Smooth muscle cell (in vitro differentiated cells): ENCODE data around the gene ATP11B. TPM values are rescaled to one million over a fixed set of nuclear protein-coding genes. Genes with fewer than 3 reads are reported as not detected.

Experiments used
- DNase-seq: peaks from one replicate; lab custom pipeline; 2025; ENCODE audit not compliant: unreplicated experiment; lab: John Stamatoyannopoulos, UW
- H2AFZ ChIP-seq: fragments of 200-600 bp; sonication (generic); 2 replicates; pipeline ENCODE4 v1.6.0; 2016; ENCODE audit warnings: antibody characterized with exemption, low read depth, mild to moderate bottlenecking
- H3F3A ChIP-seq: fragments of 200-600 bp; sonication (generic); 2 replicates; pipeline ENCODE4 v1.6.0; 2017; ENCODE audit warnings: antibody characterized with exemption, low read depth
- H3K27ac ChIP-seq: fragments of 200-600 bp; sonication (generic); 2 replicates; pipeline ENCODE4 v1.5.1; 2016; ENCODE audit warnings: low read depth, mild to moderate bottlenecking
- H3K27me3 ChIP-seq: fragments of 200-600 bp; sonication (generic); 2 replicates; pipeline ENCODE4 v1.6.1; 2016; ENCODE audit warnings: low read depth, mild to moderate bottlenecking
- H3K36me3 ChIP-seq: fragments of 200-600 bp; sonication (generic); 2 replicates; pipeline ENCODE4 v1.5.1; 2016; ENCODE audit warnings: low read depth
- H3K4me1 ChIP-seq: fragments of 200-600 bp; sonication (generic); 2 replicates; pipeline ENCODE4 v1.5.1; 2016; ENCODE audit warnings: low read depth
- H3K4me2 ChIP-seq: fragments of 200-600 bp; sonication (generic); 2 replicates; pipeline ENCODE4 v1.6.0; 2016; ENCODE audit warnings: mild to moderate bottlenecking
- H3K4me3 ChIP-seq: fragments of 200-600 bp; sonication (generic); 2 replicates; pipeline ENCODE4 v1.5.1; 2016; ENCODE audit warnings: mild to moderate bottlenecking
- H3K79me2 ChIP-seq: fragments of 200-600 bp; sonication (generic); 2 replicates; pipeline ENCODE4 v1.6.0; 2016; ENCODE audit warnings: low read depth, mild to moderate bottlenecking
- H3K9ac ChIP-seq: fragments of 200-600 bp; sonication (generic); 2 replicates; pipeline ENCODE4 v1.6.0; 2016; ENCODE audit warnings: low read depth
- H3K9me3 ChIP-seq: fragments of 200-600 bp; sonication (generic); replicated peaks from 2 replicates; pipeline ENCODE4 v1.5.1; 2016; ENCODE audit warnings: low read depth
- H4K20me1 ChIP-seq: fragments of 200-600 bp; sonication (generic); 2 replicates; pipeline ENCODE4 v1.6.0; 2016; ENCODE audit warnings: low read depth
- CTCF ChIP-seq: fragments of 200-600 bp; sonication (generic); IDR thresholded peaks from 2 replicates; pipeline ENCODE4 v1.5.1; 2017; ENCODE audit warnings: borderline replicate concordance, mild to moderate bottlenecking, antibody characterized with exemption; ENCODE audit not compliant: insufficient read depth, poor library complexity, severe bottlenecking
- WGBS: methylation state at CpG from one replicate; pipeline ENCODE4 v1.1.7; 2016; ENCODE audit warnings: low lambda C conversion rate; 5-methylcytosine and 5-hydroxymethylcytosine counted together
- polyA plus RNA-seq: library from polyadenylated mRNA; unstranded; fragments of >200 nt; fragmentation: Nextera tagmentation; extraction: Ambion mirVana; gene quantifications from 2 replicates; pipeline ENCODE4 v1.2.1, GENCODE V29; 2016
- total RNA-seq: library from RNA; depleted of rRNA; stranded (reverse); fragments of >200 nt; gene quantifications from 2 replicates; pipeline ENCODE4 v1.2.3, GENCODE V29; 2014

Gene ATP11B
- total and polyA plus RNA-seq, 2 experiments from 2014 or later, result 12.0 to 48.7 TPM

- H3K27ac ChIP-seq, result no peak overlapping the region
- no peak overlapping the region for H3K4me2 ChIP-seq
- peaks cover 97% of the 10 kb centered on the region for H4K20me1 ChIP-seq
- no peaks in the 10 kb centered on the region for H3F3A ChIP-seq
- peaks cover 17% of the 10 kb centered on the region for H3K4me1 ChIP-seq
- TF ChIP-seq CTCF, result no peak
- peaks cover 97% of the 10 kb centered on the region for H3K79me2 ChIP-seq
- H3K9ac ChIP-seq, result no peak overlapping the region
- 94% methylated on average over 7 of the region's 8 CpGs for WGBS
- no peak overlapping the region for H2AFZ ChIP-seq
- H3K27me3 ChIP-seq, result no peaks in the 10 kb centered on the region
- H3K4me3 ChIP-seq, result no peak overlapping the region
- DNase-seq, result no peak
- H3K36me3 ChIP-seq, result no peaks in the 10 kb centered on the region
- no peaks in the 10 kb centered on the region for H3K9me3 ChIP-seq
These were observed 7.2 kb downstream of the ATP11B start for GRCh38 chr3:182800508-182800907.

- Histone ChIP-seq H3K4me2 (no peak overlapping the region), H3K9ac (no peak overlapping the region), H4K20me1 (peaks cover 100% of the 10 kb centered on the region), H3K36me3 (no peaks in the 10 kb centered on the region), H3K4me1 (peaks cover 13% of the 10 kb centered on the region), H3K9me3 (no peaks in the 10 kb centered on the region), H3K27ac (no peak overlapping the region), H2AFZ (no peak overlapping the region), H3K4me3 (no peak overlapping the region), H3K27me3 (no peaks in the 10 kb centered on the region), H3F3A (no peaks in the 10 kb centered on the region), H3K79me2 (peaks cover 97% of the 10 kb centered on the region)
- 70% methylated on average over 6 of the region's 6 CpGs for WGBS
- TF ChIP-seq CTCF, result no peak
- no peak for DNase-seq
These were observed 9.4 kb downstream of the ATP11B start for GRCh38 chr3:182802413-182803390.

GRCh38 chr3:182803596-182803995 lies 10.3 kb downstream of the ATP11B start:
- Histone ChIP-seq H2AFZ (no peak overlapping the region), H3K36me3 (no peaks in the 10 kb centered on the region), H3F3A (no peaks in the 10 kb centered on the region), H3K27ac (no peak overlapping the region), H3K79me2 (peaks cover 96% of the 10 kb centered on the region), H3K9me3 (no peaks in the 10 kb centered on the region), H3K4me3 (no peak overlapping the region), H3K27me3 (no peaks in the 10 kb centered on the region), H3K4me2 (no peak overlapping the region), H4K20me1 (peaks cover 100% of the 10 kb centered on the region), H3K9ac (no peak overlapping the region), H3K4me1 (peaks cover 13% of the 10 kb centered on the region)
- WGBS, result 96% methylated on average over 4 of the region's 4 CpGs
- no peak for TF ChIP-seq CTCF
- no peak for DNase-seq

GRCh38 chr3:182807061-182807460 lies 13.8 kb downstream of the ATP11B start:
- Histone ChIP-seq H3K27me3 (no peaks in the 10 kb centered on the region), H3F3A (no peaks in the 10 kb centered on the region), H3K79me2 (peaks cover 83% of the 10 kb centered on the region), H3K4me1 (peaks cover 9% of the 10 kb centered on the region), H3K9me3 (no peaks in the 10 kb centered on the region), H3K4me2 (no peak overlapping the region), H3K36me3 (no peaks in the 10 kb centered on the region), H3K4me3 (no peak overlapping the region), H3K27ac (no peak overlapping the region), H4K20me1 (peaks cover 100% of the 10 kb centered on the region), H2AFZ (no peak overlapping the region), H3K9ac (no peak overlapping the region)
- TF ChIP-seq CTCF, result no peak
- no peak for DNase-seq
- WGBS, result 71% methylated on average over 1 of the region's 1 CpG
